Measurements from ENCODE around the gene GYPB.
"Not testable (repeated sequence)": the region's sequence is repeated elsewhere in the genome, so short reads cannot be mapped to it uniquely, and the experiment has no call there.

Gene GYPB

DNA sequence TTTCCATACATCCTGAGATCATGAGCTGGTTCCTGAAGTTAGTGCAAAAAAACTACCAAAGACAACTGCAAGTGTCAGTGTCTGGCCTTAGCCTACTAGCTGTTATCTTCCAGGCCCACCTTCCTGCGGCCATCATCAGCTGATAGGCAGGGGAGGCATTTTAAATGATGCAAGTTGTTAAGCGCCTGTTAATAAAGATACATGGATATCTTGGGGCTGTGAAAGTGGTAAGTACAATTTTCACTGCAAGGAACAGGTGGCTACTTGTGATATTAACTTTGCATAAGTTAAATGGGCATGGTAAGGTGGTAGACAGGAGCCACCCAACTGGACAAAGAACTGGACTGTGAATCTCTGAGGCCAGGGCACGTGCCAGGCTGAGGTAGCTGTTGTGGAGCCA, at the start of gene GYPB:
Gene GYPB, minus strand, starts transcription at position 104 of the 400 bp plus-strand sequence. Its CDS starts 93 bp downstream, at position 11.
- DNase-seq (ENCODE audit: low read depth, low spot score); CTCF ChIA-PET; H3K4me3 ChIP-seq (ENCODE audit: low read depth, low read length); POLR2A ChIA-PET: not testable (repeated sequence)

DNA sequence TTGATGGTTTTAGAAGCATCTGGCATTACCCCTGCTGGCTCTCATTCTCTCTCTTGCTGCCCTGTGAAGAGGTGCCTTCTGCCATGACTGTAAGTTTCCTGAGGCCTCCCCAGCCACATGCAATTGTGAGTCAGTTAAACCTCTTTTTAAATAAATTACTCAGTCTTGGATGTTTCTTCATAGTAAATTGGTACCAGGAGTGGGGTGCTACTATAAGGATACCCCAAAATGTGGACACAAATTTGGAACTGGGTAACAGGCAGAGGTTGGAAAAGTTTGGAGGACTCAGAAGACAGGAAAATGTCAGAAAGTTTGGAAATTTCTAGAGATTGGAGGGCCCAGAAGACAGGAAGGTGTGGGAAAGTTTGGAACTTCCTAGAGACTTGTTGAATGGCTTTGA, 42.4 kb upstream of the GYPB start:
- H3K4me3 ChIP-seq (ENCODE audit: low read depth, low read length); CTCF ChIA-PET; POLR2A ChIA-PET; DNase-seq (ENCODE audit: low read depth, low spot score): not testable (repeated sequence)

DNA sequence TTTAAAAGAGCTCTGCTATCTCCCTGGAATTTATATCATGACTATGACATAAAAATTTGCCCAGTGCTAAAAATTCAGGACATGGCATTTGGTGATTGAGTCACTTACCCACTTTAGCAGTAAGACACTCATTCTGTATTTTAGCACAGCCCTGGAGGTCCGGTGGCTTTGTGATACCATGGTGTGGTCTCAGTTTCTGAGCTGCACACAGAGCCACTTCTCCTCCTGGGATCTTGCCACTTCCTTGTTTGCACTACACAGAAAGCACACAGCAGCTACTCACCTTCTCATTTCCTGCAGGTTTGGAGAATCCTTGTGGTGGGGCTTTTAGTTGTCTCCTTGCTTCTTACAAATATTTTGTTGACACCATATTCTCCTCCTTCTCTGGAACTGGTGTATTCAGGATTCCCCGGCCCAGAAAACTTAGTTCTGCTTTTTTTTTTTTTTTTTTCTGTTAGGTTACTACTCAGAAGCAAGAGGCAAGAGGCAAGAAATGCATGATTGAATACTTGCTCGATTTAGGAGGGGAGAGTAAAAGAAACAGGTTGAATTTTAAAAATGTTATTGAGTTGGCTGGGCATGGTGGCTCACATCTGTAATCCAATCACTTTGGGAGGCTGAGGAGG, 41.2 kb upstream of the GYPB start:
- POLR2A ChIA-PET; DNase-seq (ENCODE audit: low read depth, low spot score); H3K4me3 ChIP-seq (ENCODE audit: low read depth, low read length); CTCF ChIA-PET: not testable (repeated sequence)

DNA sequence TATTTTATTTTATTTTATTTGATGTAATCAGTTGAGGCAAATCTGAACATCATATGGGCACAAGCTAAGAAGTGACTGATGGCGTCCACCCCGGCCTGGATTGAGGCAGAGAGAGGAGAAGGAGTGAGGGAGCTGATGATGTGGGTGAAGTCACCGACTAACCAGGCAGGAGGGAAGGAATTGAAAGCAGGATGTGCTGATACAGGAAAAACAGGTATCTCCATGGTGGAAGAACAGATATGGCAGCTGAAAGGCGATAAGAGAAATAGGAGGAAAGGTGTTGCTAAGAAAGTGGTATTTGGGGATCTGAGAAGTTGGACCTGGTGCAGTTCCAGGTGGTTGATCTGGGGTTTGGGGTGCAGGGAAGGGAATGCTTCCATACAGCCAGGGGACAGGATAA, 37.6 kb upstream of the GYPB start:
- DNase-seq (ENCODE audit: low read depth, low spot score) = no peak
- TF ChIP-seq, protein P1, sequence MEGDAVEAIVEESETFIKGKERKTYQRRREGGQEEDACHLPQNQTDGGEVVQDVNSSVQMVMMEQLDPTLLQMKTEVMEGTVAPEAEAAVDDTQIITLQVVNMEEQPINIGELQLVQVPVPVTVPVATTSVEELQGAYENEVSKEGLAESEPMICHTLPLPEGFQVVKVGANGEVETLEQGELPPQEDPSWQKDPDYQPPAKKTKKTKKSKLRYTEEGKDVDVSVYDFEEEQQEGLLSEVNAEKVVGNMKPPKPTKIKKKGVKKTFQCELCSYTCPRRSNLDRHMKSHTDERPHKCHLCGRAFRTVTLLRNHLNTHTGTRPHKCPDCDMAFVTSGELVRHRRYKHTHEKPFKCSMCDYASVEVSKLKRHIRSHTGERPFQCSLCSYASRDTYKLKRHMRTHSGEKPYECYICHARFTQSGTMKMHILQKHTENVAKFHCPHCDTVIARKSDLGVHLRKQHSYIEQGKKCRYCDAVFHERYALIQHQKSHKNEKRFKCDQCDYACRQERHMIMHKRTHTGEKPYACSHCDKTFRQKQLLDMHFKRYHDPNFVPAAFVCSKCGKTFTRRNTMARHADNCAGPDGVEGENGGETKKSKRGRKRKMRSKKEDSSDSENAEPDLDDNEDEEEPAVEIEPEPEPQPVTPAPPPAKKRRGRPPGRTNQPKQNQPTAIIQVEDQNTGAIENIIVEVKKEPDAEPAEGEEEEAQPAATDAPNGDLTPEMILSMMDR (IDR thresholded peaks at IDR 0.05; ENCODE audit: insufficient read depth, low read length, missing control alignments) = no peak
- CTCF ChIA-PET = no interaction called here
- H3K4me3 ChIP-seq (ENCODE audit: low read depth, low read length) = no peak overlapping the region
- POLR2A ChIA-PET = no interaction called here

DNA sequence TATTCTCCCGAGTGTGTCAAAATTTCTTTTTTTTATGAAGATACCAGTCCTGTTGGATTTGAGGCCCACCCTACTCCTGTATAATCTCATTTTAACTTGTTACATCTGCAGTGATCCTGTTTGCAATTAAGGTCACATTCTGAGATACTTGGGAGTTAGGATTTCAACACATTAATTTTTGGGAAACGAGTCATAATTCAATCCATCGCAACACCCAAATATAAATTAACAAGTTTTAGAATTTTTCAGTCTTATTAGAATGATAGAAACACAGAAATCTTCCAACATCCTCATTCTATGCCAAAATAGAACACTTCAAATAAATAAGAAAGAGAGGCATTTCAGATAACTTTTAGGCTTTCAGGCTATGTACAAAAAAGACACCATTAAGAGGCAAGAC, 36.2 kb upstream of the GYPB start:
- DNase-seq (ENCODE audit: low read depth, low spot score); POLR2A ChIA-PET; CTCF ChIA-PET; H3K4me3 ChIP-seq (ENCODE audit: low read depth, low read length): not testable (repeated sequence)

DNA sequence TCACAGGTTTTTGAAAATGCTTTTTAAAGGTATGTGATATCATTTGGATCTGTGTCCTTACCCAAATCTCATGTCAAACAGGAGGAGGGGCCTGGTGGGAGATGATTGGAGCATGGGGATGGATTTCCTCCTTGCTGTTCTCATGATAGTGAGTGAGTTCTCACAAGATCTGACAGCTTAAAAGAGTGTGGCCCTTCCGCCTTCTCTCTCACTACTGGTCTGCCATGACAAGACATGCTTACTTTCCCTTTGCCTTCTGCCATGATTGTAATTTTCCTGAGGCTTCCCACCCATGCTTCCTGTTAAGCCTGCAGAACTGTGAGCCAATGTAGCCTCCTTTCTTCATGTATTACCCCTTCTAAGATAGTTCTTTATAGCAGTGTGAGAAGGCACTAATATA, 32.3 kb upstream of the GYPB start:
- POLR2A ChIA-PET; DNase-seq (ENCODE audit: low read depth, low spot score); CTCF ChIA-PET; H3K4me3 ChIP-seq (ENCODE audit: low read depth, low read length): not testable (repeated sequence)

DNA sequence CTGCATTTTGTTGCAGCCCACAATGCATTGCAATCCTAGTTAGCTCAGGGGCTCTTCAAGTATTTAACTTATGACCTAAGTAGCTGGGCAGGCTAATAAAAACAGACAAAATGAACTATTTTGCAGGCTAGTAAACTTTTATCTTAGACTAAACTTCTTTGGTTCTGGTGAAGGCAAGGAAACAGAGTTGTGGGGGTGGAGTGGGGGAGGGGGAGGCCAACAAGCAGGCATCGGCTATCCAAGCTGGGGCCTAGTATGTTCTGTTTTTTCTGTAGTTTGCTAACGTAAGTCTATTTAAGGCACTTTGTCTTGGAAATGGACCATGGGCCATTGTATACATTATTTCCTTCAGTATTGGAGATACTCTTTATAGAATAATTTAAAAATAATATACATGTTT, 31.5 kb upstream of the GYPB start:
- DNase-seq (ENCODE audit: low read depth, low spot score); POLR2A ChIA-PET; H3K4me3 ChIP-seq (ENCODE audit: low read depth, low read length); CTCF ChIA-PET: not testable (repeated sequence)

DNA sequence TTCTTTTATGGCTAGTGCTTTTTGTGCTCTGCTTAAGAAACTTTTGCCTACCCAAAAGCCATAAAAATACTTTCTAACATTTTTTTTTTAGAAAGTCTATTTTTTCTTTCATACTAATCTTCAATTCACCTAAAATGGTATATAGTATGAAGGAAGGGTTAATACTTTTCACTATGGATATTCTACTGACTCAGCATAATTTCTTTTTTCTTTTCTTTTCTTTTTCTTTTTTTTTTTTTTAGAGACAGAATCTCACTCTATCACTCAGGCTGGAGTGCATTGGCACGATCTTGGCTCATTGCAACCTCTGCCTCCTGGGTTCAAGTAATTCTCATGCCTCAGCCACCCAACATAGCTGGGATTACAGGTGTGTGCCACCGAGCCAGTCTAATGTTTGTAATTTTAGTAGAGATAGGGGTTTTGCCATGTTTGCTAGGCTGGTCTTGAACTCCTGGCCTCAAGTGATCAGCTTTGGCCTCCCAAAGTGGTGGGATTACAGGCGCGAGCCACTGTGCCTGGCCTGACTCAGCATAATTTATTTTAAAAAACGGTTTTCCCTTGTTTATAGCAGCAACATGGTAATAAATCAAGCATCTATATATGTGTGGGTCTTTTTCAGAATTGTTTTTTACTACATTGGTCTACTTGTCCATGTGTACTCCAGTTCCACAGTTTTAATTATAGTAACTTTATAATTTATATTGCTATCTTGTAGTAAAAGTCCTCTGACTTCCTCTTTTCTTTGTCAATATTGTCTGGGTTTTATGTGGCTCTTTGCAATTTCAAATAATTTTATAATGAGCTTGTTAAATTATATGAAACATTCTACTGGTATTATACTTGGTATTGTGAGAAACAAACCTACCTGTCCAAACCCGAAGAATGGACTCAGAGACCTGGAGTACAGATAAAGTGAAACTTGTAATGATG, 30.6 kb upstream of the GYPB start:
- DNase-seq (ENCODE audit: low read depth, low spot score); POLR2A ChIA-PET; CTCF ChIA-PET; H3K4me3 ChIP-seq (ENCODE audit: low read depth, low read length): not testable (repeated sequence)

DNA sequence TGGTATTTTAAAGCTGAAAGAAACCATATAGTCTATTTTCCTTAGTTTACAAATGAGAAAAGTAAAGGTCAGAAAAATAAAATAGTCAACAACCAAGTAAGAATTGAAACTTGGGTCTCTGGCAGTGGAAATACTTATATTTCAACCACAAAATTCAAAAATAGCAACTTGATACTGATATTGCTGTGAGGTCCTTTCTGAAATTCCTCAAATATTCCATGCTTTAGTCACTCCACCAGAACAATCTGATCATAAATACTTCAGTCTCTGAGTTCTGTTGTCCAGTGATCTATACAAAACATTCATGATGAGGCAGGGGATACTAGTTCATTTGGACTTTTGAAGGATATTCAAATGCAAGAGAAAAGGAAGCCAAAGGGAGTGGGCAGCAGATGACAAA, 25.8 kb upstream of the GYPB start:
- H3K4me3 ChIP-seq (ENCODE audit: low read depth, low read length); CTCF ChIA-PET; DNase-seq (ENCODE audit: low read depth, low spot score); POLR2A ChIA-PET: not testable (repeated sequence)

DNA sequence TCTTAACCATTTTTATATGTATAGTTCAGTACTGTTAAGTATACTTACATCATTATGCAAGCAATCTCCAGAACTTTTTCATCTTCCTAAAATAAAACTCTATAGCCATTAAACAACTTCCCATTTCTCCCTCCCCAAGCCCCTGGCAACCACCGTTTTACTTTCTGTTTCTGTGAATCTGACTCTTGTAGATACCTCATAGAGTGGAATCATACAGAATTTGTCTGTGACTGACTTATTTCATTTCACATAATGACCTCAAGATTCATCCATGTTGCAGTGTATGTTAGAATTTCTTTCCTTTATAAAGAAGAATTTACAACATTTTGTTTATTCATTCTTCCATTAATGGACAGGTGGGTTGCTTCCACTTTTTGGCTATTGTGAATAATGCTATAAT, 13.4 kb upstream of the GYPB start:
- H3K4me3 ChIP-seq (ENCODE audit: low read depth, low read length); POLR2A ChIA-PET; DNase-seq (ENCODE audit: low read depth, low spot score); CTCF ChIA-PET: not testable (repeated sequence)

DNA sequence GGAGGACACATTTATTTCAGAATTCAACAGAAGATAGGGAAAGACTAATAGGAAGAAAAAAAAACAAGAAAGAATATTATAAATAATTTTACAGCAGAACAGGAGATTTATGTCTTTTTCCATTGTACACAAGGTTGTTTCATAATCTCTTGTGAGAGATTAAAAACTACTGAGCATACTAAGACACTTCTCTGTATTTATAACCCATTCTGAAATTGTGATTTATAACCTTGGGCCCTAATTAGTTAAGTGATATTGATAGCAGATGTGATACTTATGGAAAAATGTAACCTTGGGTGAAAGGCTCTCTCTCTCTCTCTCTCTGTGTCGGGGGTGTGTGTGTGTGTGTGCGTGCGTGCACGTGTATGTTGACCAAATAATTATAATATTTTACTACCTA, 12.7 kb upstream of the GYPB start:
- CTCF ChIA-PET; DNase-seq (ENCODE audit: low read depth, low spot score); POLR2A ChIA-PET; H3K4me3 ChIP-seq (ENCODE audit: low read depth, low read length): not testable (repeated sequence)

DNA sequence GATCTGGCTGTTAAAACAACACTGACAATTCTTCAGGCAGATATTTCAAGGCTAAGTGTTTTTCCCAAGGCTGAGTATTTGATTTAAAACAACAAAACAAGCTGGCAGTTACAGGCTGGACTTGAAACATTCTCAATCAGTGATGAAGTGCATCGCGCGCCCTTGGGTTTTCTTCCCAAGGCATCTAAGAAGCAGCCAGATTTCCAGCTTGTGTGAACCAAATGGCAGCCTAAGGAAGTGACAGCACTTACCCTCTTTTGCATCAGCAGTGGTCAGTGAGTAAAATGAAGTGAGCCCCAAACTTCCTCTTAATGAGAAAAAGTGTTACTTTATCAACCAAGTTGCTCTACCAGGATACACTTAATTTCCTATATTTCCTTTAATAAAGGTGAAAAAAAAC, 12.2 kb upstream of the GYPB start:
- DNase-seq (ENCODE audit: low read depth, low spot score); POLR2A ChIA-PET; CTCF ChIA-PET; H3K4me3 ChIP-seq (ENCODE audit: low read depth, low read length): not testable (repeated sequence)

DNA sequence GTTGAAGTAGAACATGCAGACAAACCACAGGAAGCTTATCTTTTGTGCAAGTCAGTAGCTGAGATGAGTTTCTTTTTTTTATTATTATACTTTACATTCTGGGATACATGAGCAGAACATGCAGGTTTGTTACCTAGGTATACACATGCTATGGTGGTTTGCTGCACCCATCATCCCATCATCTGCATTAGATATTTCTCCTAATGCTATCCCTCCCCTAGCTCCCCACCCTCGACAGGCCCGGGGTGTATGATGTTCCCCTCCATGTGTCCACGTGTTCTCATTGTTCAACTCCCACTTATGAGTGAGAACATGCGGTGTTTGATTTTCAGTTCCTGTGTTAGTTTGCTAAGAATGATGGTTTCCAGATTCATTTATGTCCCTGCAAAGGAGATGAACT, 11.5 kb upstream of the GYPB start:
- CTCF ChIA-PET; H3K4me3 ChIP-seq (ENCODE audit: low read depth, low read length); POLR2A ChIA-PET; DNase-seq (ENCODE audit: low read depth, low spot score): not testable (repeated sequence)

DNA sequence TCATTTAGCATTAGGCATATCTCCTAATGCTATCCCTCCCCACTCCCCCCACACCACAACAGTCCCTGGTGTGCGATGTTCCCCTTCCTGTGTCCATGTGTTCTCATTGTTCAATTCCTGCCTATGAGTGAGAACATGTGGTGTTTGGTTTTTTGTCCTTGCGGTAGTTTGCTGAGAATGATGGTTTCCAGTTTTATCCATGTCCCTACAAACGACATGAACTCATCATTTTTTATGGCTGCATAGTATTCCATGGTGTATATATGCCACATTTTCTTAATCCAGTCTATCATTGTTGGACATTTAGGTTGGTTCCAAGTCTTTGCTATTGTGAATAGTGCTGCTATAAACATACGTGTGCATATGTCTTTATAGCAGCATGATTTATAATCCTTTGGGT, 7.5 kb upstream of the GYPB start:
- H3K4me3 ChIP-seq (ENCODE audit: low read depth, low read length); CTCF ChIA-PET; POLR2A ChIA-PET; DNase-seq (ENCODE audit: low read depth, low spot score): not testable (repeated sequence)

DNA sequence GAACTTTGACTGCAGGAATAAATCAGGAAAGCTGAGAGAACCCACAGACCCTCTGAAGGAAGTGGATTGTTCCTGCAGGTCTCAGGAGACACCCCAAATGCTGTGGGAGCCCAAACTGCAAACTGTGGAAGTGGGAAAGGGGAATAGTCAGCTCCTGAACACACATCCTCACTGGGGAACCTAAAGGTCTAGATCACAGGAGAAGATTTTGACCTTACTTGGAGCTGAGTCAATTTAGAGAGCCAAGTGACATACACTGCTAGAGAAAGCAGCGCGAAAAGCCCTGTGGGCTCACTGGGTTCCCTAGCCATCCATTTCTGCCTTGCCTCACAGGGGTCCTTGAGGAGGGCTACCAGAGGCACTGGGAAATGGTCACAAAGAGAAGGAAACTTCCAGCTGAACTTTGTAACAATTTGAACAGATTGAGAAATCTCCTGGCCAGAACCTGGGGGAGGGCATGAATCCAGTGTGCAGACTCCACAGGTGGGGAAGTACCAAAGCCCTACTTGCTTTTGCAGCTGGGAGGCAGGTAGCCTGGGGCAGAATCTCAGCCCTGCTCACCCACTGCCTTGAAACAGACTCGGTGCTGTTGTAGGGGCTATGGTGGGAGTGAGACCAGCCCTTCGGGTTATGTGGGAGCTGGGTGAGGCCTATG, 5.3 kb upstream of the GYPB start:
- H3K4me3 ChIP-seq (ENCODE audit: low read depth, low read length); DNase-seq (ENCODE audit: low read depth, low spot score); CTCF ChIA-PET; POLR2A ChIA-PET: not testable (repeated sequence)
